Measurements from ENCODE around the gene HLCS.
"Not testable (repeated sequence)": the region's sequence is repeated elsewhere in the genome, so short reads cannot be mapped to it uniquely, and the experiment has no call there.

Gene HLCS

DNA sequence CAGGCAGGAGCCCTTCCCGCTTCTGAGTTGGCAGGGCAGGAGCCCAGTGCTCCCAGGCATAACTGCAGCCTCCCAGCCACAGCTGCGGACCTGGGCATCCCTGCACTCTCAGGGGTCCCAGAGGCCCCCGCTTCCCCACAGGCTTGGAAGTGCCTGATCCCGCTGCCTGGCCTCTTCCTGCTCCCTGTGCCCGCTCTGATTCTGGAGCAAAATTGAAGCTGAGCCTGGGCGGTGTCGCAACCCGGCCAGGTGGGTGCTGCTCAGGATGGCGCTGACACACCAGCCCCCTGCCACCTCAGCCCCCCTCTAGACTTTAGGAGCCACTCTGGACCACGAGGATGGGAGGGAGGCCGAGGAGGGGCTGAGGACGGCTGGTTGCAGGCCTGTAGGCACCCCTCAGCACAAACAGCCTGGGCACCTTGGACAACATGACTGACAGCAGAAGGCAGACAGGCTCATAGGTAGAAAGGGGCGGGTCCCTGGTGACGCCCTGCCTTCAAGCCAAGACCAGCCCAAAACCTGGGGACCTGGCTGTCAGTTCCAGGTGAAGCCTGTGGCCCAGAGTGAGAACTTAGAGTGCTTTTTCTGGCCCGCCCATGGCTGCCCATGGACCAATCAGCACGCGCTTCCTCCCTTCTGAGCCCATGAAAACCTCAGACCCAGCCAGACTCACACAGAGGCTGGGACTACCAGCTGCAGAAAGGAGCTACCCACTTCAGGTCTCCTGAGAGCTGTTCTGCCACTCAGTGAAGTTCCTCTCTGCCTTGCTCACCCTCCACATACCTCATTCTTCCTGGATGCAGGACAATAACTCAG is 7.2 kb downstream of the HLCS start:
- DNase-seq (ENCODE audit: low read depth in 2 of 2) = no peak

DNA sequence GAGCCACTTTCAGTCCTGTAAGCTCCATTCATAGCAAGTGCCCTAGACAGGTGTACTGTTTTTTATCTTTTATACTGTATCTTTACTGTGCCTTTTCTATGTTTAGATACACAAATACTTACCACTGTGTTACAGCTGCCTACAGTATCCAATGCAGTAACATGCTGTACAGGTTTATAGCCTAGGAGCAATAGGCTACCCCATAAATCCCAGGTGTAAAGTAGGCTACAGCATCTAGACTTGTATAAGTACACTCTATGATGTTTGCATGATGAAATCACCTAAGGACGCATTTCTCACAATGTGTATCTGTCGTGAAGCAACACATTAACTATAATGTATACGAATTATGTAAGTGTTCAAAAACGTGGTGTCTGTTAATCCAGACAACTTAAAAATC is 10.7 kb downstream of the HLCS start:
- no peak for DNase-seq (ENCODE audit: low read depth in 2 of 2)

DNA sequence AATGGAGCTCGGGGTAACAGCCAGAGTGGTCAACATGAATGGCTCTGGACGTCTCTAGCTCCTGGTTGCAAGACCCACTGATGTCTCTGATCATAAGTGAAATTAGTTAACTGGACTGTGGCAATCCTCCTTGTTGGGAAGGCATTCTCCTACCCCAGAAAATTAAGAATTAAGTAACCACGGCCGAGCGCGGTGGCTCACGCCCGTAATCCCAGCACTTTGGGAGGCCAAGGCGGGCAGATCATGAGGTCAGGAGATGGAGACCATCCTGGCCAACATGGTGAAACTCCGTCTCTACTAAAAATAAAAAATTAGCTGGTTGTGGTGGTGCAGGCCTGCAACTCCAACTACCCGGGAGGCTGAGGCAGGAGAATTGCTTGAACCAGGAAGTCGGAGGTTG is 14.1 kb downstream of the HLCS start:
- DNase-seq (ENCODE audit: low read depth in 2 of 2) = not testable (repeated sequence)

DNA sequence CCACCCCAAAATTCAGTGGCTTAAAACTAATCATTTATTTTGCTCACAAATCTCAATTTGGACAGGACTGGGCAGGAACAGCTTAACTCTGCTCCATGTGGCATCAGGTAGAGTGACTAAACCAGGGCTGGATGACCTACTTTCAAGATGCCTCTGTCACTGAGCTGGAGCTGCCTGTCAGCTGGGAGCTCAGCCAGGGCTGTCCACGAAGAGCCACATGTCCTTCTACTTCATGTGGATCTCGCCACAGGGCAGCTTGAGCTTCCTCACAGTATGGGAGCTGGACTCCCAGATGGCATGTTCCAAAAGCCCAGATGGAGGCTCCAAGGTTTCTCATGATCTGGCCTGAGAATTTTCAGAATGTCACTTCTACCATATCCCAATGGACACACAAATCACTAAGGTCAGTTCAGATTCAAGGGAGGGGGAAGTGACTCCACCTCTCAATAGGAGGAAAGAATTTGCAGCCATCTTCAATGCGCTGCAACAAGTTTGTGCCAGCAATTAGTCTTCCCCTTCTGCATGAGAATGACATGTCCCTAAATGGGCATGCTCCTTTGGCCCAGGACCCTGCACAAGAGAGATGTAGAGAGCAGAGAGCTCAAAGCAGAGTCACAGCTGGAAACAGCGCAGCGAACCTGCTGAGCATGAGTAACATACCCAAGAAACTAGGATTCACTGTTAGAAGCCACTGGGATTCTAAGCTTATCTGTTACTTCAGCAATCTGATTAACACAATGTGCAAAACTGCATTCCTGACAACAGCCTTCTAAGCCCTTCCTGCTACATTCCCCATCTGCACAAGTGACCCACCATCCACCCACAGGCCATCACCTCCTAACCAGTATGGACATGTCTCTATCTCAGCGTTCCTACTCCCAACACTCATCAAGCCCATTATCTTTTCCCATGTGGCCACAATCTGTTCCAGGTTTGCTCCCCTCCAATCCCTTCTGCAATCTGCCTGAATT is 17.0 kb downstream of the HLCS start:
- no peak for DNase-seq (ENCODE audit: low read depth in 2 of 2)

DNA sequence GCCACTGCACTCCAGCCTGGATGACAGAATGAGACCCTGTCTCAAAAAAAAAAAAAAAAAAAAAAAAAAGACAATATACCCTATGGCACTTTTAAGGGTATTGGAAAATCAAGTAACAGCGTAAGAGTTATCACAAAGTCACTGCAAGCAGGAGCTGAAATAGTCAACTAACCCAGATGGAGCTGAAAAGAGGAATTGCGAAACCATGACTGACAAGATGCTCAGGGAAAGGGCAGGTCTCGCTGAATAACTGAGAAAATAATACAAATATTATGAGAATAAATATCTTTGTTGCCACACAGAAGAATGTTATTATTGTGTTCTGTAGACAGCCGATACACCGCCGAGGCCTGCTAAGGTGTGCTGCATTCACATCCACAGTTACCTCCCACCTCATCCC is 17.8 kb downstream of the HLCS start:
- DNase-seq (ENCODE audit: low read depth in 2 of 2) = no peak

DNA sequence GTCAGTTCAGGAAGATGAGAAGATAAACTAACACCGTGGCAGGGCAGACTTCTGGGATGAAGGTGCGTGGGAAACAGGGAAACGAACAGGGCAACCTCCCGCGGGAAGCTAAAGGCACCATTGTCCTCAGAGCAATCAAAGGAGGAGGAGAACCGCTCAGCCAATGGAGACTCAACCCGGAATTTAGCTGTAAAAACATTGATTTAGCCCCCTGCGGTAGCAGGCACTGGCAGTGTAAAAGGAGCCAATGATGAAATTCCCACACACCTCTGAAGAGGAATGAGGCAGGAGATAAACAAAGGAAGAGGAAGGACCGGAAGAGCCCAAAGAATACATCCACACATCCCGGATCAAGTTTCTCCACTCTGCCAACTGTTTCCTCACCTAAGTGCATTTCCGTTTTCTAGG is 19.5 kb downstream of the HLCS start:
- no peak for DNase-seq (ENCODE audit: low read depth in 2 of 2)

DNA sequence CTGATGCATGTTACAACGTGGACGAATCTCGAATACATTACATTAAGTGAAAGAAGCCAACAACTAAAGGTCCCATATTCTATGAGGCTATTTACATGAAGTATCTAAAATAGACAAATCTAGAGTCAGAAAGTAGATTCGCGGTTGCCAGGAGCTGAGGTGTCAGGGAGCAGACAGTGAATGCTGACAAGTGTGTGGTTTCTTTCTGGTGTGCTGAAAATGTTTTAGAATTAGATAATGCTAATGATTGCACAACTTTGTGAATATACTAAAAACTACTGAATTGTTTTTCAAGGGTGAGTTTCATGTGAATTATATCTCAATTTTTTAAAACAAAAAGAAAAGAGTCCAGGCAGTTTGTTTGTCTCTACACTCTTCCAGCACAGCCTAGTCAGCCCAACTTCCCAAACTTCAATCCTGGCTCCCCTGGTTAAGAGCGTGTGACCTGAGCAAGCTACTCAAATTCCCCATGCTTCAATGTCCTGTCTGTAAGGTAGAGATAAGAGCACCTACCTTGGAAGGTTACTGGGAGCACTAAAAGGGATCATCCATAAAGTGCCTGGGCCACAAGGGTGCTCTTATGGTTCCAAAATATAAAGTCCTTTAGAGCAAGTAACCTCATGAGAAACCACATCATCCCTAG is 20.9 kb downstream of the HLCS start:
- DNase-seq (ENCODE audit: low read depth in 2 of 2) = no peak

DNA sequence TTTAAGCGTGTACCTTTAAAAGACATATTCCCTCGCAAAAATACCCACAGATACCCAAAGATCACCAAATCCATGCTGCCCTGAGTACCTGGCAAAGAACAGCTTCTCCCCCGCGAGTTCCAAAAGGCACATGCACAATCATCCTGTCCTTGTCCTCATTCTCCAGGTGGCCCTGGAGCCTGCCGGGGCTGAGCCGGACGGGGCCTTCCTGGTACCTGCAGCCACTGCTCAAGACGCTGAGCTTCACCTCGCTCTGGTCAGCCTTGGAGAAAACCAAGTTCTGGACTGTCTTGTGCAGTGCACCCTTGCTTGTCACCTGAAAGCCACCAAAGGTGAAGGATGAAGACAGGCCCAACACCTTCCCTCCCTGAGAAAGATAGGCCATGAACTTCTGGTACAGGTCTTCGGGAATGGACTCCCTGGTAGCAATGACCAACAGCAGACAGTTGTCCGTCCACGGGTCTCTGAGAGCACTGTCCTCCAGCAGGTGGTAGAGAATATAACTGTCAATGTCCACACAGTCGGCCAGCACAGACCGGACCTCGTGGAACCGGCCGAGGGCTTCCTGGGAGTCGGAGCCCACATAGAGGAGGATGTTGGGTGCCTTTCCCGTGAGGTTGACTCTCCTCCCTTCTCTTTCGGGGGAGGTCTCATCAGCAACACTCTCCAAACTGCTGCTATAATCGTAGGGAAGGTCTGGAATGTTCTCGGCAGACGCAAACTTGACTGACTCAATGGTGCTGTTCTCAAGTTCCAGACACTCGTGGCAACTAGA is 29.9 kb downstream of the HLCS start:
- DNase-seq (ENCODE audit: low read depth in 2 of 2) = no peak

DNA sequence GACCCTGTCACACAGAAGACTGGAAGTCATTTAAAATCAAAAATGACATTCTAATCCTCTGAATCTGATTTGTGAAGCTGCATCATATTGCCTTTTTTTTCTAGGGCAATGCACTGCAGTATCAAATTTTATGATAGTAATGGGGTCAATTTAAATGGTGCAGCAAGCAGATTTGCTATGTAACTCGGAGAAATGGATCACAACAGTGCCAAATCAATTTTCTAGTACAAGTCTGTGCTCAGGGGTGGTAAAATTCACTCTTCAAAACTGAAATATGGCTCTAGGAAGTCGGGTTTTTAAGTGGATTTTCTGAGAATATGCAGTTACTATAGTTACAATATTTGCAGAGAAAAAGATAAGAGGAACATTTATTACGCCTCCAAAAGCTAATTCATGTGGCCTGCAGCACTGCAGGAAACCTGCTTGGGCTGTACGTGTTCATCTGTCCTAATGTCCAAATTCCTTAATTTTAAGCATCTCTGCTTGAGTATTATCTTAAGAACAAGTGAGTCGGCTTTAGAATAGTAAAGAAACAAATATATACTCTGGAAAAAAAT is 31.5 kb downstream of the HLCS start:
- no peak for DNase-seq (ENCODE audit: low read depth in 2 of 2)

DNA sequence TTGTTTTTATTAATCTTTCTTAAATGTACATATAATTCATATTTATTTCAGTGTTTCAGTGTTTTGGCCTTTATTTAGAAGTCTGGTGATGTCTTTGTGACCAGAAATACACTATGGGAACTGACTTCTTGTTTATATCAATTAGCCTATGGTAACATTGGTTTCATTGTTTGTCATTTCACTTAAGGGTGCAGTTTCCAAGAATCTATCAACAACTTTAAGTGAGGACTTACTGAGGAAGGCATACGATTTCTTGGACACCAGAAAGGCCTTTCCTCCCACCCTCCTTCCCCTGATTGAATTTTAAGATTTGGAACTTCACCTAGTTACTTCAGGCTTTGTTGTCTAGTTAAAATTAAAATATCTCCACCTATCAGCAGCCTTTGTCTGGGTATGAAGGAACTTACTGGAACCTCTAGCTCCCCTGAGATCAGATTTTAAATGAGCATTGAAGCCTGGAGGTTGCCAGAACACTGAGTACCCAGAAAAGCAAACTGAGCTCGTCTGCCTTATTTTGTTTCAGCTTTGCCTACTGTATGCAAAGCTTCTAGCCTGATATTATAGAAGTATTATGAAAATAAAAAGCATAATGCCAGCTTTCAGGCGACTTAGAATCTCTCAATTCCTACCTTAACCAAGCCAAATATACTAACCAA is 34.2 kb downstream of the HLCS start:
- no peak for DNase-seq (ENCODE audit: low read depth in 2 of 2)

DNA sequence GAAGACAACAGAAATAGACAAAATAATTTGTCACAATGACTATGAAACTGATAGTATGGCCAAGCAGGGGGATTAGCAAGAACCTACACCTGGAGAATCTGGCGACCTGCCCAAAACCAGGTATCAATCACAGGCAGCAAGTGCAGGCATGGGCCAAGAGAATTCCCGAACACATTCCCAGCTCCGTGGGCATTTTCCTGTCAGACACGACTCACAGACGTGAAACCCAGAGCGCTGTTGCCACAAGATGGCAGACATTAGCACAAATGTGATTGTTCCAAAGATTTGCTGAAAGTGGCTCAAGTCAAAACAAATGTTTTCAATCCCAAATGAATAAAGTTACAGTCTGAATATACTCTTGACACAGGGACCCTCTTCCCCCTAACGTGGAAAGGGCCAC is 36.8 kb downstream of the HLCS start:
- no peak for DNase-seq (ENCODE audit: low read depth in 2 of 2)

DNA sequence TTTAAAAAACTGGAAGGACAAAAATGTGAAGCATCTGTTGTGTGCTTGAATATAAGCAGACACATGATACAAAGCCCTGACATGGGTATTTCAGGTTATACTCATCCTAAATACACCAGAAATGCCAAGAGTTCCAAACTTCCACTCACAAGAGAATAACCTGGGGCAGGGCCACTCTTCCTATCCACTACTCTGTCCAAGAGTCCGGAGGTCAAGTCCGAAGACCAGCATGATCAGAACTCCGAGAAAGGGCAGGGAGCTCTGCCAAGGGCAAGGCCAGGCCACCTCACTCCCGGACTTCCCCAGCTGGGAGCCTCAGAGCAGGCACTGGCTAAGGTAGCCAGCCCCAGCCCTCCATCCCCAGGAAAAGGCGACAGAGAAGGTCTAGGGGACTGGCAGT is 37.5 kb downstream of the HLCS start:
- no peak for DNase-seq (ENCODE audit: low read depth in 2 of 2)

DNA sequence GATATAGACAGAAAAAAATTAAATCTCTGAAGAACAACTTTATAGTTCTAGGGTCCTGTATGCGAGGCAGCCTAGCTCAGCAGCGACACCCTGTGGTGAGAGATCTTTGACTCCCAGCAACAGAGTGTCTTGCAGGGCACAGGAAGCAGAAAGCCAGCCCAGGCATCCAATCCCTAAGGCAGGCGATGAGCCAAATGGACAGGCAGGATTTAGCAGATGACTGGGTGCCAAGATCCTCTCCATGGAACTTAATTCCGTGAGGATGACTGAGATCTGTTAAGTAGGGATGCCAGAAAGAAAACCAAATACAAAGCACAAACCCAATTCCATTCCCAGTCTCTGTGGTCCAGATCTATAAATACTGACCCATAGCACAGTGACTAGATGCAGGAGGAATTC is 38.8 kb downstream of the HLCS start:
- DNase-seq (ENCODE audit: low read depth in 2 of 2) = peak; percentile 35 to 51

DNA sequence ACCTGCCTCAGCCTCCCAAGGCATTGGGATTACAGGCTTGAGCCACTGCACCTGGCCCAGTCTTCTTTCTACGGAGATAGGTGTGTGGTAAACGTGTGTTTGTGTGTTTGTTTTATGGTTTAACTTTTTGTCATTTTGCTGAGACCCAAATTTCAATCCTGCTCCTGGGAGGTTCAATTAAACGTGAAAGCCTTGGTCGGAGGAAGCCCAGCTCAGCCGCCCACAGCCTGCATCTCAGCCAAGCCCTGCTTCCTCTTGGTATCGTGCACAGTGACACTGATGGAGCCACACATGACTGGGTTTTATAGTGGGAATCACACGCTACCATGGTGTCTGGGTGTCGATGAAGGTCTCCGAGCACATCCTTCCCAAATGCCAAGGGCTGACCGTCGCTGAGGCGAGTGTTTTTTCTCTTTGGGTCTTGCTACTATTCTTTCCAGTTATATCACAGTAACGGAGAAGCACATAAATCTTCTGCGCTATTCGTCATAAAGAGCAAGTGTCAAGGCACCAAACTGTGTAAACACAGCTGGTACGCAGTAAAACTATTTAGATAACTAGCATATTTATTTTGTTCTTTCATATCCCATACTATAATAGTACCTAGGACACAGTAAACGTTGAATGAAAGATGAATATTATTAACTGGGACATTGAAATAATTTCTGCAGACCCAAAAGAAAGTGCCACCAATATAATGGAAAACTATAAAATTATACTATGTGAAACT is 39.3 kb downstream of the HLCS start:
- DNase-seq (ENCODE audit: low read depth in 2 of 2) = no peak

DNA sequence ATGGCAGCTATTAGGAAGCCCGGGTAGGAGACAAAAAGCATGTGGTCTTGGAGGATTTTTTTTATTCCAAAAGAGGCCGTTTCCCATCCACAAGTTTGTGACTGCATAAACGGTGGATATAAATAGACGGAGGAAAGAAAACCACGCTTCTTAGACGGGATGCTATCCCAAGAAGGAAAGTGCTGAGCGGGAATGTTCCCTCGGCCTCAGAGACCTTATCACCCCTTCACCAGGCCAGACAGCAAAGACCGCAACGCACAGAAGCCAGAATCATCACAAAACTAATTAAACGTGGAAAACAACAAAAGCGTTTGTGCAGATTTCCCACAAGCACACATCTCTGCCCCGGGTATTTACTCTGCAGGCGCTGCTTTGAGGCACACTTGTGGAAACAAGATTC is 43.2 kb downstream of the HLCS start:
- DNase-seq (ENCODE audit: low read depth in 2 of 2) = no peak

DNA sequence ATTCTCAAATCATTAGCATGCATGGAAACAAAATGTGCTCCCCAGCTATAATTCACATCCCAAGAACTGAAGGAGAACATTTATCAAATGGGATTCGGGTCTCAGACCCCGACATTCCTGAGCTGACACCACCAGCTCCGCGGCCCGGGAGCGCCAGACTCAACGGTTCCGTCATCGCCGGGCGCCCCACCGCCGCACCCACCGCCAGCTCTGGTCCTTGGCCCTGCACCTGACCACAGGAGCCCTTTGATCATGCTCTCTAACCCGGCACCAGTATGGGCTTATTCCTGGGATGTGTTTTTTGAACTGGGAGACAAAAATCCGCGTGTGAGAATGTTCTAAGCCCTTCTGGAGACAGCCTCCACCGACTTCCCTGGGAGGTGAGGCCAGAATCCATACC is 43.6 kb downstream of the HLCS start:
- no peak for DNase-seq (ENCODE audit: low read depth in 2 of 2)

DNA sequence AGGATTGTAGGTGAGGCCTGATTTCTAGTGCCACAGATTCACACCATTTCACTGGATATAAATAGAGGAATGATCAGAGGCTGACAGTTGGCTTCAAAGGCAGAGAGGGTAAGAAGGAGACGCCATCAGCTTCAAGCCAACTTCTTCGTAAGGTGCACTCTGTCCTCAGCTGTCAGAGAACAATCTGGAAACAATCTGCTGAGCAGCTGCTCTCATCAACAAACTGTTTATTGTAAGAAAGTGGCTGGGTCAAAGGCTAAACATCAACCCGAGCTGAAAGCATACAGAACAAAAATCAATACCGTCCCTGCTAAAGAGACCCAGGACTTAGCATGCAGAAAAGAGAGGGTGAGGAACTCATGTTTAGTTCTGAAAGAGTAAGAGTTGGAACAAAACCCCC is 48.2 kb downstream of the HLCS start:
- DNase-seq (ENCODE audit: low read depth in 2 of 2) = no peak

DNA sequence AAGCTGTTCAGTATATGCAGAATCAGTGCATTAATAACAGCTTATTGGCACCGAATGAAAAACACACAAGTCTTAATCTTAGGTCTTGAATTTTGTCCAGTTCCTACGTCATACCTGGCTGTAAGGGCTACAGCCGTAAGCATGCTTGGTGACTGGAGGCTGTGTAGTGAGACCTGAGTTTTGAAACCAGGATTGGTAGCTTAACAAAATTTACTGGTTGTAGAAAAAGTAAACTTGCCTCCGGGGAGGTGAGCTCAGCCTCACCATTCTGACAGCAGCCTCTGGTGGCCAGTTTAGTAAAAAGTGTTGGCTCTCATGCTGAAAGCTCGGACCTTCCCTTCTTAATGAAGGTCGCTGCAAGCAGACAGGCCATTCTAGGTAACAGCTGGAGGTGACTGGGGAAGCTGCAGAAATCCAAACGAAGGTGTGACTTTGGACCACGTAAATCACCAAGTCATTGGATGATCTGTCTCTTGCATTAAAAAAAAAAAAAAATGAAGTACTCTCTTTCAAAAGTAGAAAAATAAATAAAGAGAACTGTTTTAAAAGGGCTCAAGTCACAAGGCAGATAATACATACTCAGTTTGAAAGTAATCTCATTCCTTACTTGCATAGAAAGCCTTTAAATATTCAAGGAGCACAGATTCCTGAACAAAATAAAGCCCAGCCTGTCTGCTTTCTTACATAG is 48.9 kb downstream of the HLCS start:
- DNase-seq (ENCODE audit: low read depth in 2 of 2) = no peak

DNA sequence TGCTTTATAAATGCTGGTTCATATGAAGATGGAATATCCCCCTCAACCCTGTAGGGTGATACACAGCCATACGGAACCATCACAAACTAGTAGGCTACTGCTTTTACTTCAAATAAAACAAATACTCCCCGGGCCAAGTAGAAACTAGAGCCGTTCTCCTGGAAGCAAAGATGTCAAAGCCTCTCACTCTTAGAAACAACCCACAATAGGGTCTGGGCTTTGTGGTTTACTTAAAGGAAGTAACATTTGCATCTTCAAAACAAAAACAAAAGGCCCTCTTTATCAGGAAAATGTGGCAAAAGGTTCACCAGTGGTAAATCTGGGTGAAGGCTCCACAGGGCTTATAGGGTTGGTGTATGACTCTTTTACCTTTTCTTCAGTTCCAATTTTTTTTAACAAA is 49.8 kb downstream of the HLCS start:
- DNase-seq (ENCODE audit: low read depth in 2 of 2) = no peak

Data from stimulated activated CD8-positive, alpha-beta memory T cell treated with anti-CD3 and anti-CD28 coated beads, Interleukin-2, amount 100 ng/mL, for 1 hour (primary cell).